Neural cell (in vitro differentiated cells): ENCODE results near the gene HOXA5.

ENCODE experiments used
- EP300 ChIP-seq: fragments of 450-650 bp; conservative IDR thresholded peaks from 2 replicates; pipeline ENCODE4 v1.6.1; 2014; ENCODE audit warnings: antibody characterized with exemption, mild to moderate bottlenecking, moderate library complexity; ENCODE audit not compliant: poor library complexity, severe bottlenecking
- EZH2 ChIP-seq: fragments of 200-600, 300-800 bp; shearing (Covaris generic), sonication (generic); IDR thresholded peaks from 2 replicates; pipeline ENCODE4 v1.6.1; 2014; ENCODE audit warnings: antibody characterized with exemption, low read length, borderline replicate concordance, mild to moderate bottlenecking; ENCODE audit not compliant: insufficient read depth, poor library complexity, severe bottlenecking
- MXI1 ChIP-seq: fragments of 450-650 bp; conservative IDR thresholded peaks from 2 replicates; pipeline ENCODE4 v1.6.1; 2014; ENCODE audit warnings: antibody characterized with exemption, mild to moderate bottlenecking; ENCODE audit not compliant: poor library complexity, severe bottlenecking
- POLR2AphosphoS5 ChIP-seq: IDR thresholded peaks from 2 replicates; pipeline ENCODE4 v1.6.1; 2012
- RAD21 ChIP-seq: fragments of 450-650 bp; conservative IDR thresholded peaks from 2 replicates; pipeline ENCODE4 v1.6.1; 2014; ENCODE audit warnings: antibody characterized with exemption, mild to moderate bottlenecking, moderate library complexity
- SMC3 ChIP-seq: fragments of 450-650 bp; conservative IDR thresholded peaks from 2 replicates; pipeline ENCODE4 v1.6.1; 2014; ENCODE audit warnings: antibody characterized with exemption, mild to moderate bottlenecking, moderate library complexity; ENCODE audit not compliant: poor library complexity
- TAF1 ChIP-seq: IDR thresholded peaks from 2 replicates; pipeline ENCODE4 v1.6.1; 2012; ENCODE audit warnings: low read depth
- TF ChIP-seq, protein P1 (sequence below): fragments of 450-650 bp; IDR thresholded peaks from 2 replicates; pipeline ENCODE4 v1.5.1; 2014; ENCODE audit warnings: antibody characterized with exemption, mild to moderate bottlenecking, moderate library complexity; ENCODE audit not compliant: poor library complexity, severe bottlenecking
- TF ChIP-seq, protein P2 (sequence below): IDR thresholded peaks from 2 replicates; pipeline ENCODE4 v1.6.1; 2012; ENCODE audit warnings: borderline replicate concordance

GRCh38 chr7:27102581-27103442 lies 40.7 kb downstream of the HOXA5 start, which contains the start of gene HOXA2:
- TF ChIP-seq, protein P1, sequence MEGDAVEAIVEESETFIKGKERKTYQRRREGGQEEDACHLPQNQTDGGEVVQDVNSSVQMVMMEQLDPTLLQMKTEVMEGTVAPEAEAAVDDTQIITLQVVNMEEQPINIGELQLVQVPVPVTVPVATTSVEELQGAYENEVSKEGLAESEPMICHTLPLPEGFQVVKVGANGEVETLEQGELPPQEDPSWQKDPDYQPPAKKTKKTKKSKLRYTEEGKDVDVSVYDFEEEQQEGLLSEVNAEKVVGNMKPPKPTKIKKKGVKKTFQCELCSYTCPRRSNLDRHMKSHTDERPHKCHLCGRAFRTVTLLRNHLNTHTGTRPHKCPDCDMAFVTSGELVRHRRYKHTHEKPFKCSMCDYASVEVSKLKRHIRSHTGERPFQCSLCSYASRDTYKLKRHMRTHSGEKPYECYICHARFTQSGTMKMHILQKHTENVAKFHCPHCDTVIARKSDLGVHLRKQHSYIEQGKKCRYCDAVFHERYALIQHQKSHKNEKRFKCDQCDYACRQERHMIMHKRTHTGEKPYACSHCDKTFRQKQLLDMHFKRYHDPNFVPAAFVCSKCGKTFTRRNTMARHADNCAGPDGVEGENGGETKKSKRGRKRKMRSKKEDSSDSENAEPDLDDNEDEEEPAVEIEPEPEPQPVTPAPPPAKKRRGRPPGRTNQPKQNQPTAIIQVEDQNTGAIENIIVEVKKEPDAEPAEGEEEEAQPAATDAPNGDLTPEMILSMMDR: no peak
- no peak for TF ChIP-seq SMC3
- TF ChIP-seq, protein P2, sequence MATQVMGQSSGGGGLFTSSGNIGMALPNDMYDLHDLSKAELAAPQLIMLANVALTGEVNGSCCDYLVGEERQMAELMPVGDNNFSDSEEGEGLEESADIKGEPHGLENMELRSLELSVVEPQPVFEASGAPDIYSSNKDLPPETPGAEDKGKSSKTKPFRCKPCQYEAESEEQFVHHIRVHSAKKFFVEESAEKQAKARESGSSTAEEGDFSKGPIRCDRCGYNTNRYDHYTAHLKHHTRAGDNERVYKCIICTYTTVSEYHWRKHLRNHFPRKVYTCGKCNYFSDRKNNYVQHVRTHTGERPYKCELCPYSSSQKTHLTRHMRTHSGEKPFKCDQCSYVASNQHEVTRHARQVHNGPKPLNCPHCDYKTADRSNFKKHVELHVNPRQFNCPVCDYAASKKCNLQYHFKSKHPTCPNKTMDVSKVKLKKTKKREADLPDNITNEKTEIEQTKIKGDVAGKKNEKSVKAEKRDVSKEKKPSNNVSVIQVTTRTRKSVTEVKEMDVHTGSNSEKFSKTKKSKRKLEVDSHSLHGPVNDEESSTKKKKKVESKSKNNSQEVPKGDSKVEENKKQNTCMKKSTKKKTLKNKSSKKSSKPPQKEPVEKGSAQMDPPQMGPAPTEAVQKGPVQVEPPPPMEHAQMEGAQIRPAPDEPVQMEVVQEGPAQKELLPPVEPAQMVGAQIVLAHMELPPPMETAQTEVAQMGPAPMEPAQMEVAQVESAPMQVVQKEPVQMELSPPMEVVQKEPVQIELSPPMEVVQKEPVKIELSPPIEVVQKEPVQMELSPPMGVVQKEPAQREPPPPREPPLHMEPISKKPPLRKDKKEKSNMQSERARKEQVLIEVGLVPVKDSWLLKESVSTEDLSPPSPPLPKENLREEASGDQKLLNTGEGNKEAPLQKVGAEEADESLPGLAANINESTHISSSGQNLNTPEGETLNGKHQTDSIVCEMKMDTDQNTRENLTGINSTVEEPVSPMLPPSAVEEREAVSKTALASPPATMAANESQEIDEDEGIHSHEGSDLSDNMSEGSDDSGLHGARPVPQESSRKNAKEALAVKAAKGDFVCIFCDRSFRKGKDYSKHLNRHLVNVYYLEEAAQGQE: no peak
- no peak for TF ChIP-seq RAD21
- TF ChIP-seq POLR2AphosphoS5: no peak
- no peak for TF ChIP-seq MXI1
- TF ChIP-seq EP300: no peak
- peak; percentile 58 for TF ChIP-seq EZH2
- no peak for TF ChIP-seq TAF1
